MM.1S (cell line): ENCODE results near the gene CPXCR1.

ENCODE experiments used
- CTCF ChIP-seq: fragments of 300-600 bp; sonication (generic); IDR thresholded peaks from 2 replicates; pipeline ENCODE4 v1.5.1; 2016; ENCODE audit warnings: antibody characterized with exemption, low read length, mixed read lengths
- EZH2 ChIP-seq: fragments of 300-600 bp; sonication (generic); optimal IDR thresholded peaks from 2 replicates; pipeline ENCODE3; 2017; ENCODE audit warnings: low read depth, mild to moderate bottlenecking, antibody characterized with exemption, low read length, mixed read lengths
- EZH2phosphoT487 ChIP-seq: fragments of 300-600 bp; sonication (generic); IDR thresholded peaks from 2 replicates; pipeline ENCODE4 v1.6.1; 2018; ENCODE audit warnings: antibody characterized with exemption, low read length

- TF ChIP-seq CTCF (no peak), EZH2 (no peak), EZH2phosphoT487 (no peak)
Observed at GRCh38 chrX:88735835-88736234, 11.2 kb upstream of the CPXCR1 start.
